Ovary (tissue), 3 donors: Measurements from ENCODE around the gene SRM.

Source experiments
- CTCF ChIP-seq, 3 donors: fragments of 450-650 bp in 2 of 3; fragments of 200-600 bp in 1 of 3; IDR thresholded peaks; one replicate each; pipeline versions ENCODE4 v1.5.1 to v1.8.0; 2016 to 2022; ENCODE audit warnings: antibody characterized with exemption in 3 of 3, mild to moderate bottlenecking in 1 of 3
- POLR2A ChIP-seq: fragments of 450-650 bp; IDR thresholded peaks from one replicate; pipeline ENCODE4 v1.6.1; 2017; ENCODE audit warnings: antibody characterized with exemption, mild to moderate bottlenecking, moderate library complexity
- donor health status: DM: no; HTN: no; CAD: no.

- TF ChIP-seq CTCF (IDR thresholded peaks at IDR 0.05) (no peak), POLR2A (no peak)
Observed at GRCh38 chr1:11061652-11062365, 2.0 kb upstream of the SRM start.
